ENCODE measurements around the gene GPX3. TPM values are rescaled to one million over a fixed set of nuclear protein-coding genes. Genes with fewer than 3 reads are reported as not detected.

The GPX3 gene
- total RNA-seq, 1 experiment from 2014 or later: 20.4 TPM

- Histone ChIP-seq H3K56ac (ENCODE audit: insufficient read length, low read depth, low read length) (no peak overlapping the region), H3K27ac (ENCODE audit: insufficient read length, low read depth, low read length) (no peak overlapping the region), H3T11ph (ENCODE audit: low read length) (no peak overlapping the region), H3K79me1 (ENCODE audit: insufficient read depth, low read depth, low read length, poor library complexity, severe bottlenecking) (no peaks in the 10 kb centered on the region), H4K8ac (replicated peaks; ENCODE audit: insufficient read length, low read depth, low read length) (no peak overlapping the region), H4K20me1 (ENCODE audit: control insufficient read depth, insufficient read depth, insufficient read length) (no peaks in the 10 kb centered on the region), H2BK12ac (ENCODE audit: insufficient read length, low read depth, low read length) (no peak overlapping the region), H3K4me1 (ENCODE audit: insufficient read depth, low read length) (no peaks in the 10 kb centered on the region), H3K23me2 (ENCODE audit: insufficient read length, low read depth, low read length, poor library complexity, severe bottlenecking) (no peaks in the 10 kb centered on the region), H2BK5ac (ENCODE audit: insufficient read length, low read length) (no peak overlapping the region), H3K9ac (ENCODE audit: extremely low read depth, insufficient read length, low read length) (no peak overlapping the region), H4K5ac (ENCODE audit: insufficient read length, low read depth, low read length) (no peak overlapping the region), H3K27me3 (ENCODE audit: insufficient read depth, low read length) (no peaks in the 10 kb centered on the region), H4K91ac (ENCODE audit: insufficient read length, low read depth, low read length) (no peak overlapping the region), H2AK5ac (ENCODE audit: insufficient read length, low read length) (no peak overlapping the region), H3K79me2 (ENCODE audit: insufficient read depth, low read length) (no peaks in the 10 kb centered on the region), H3K4ac (ENCODE audit: low read depth, low read length) (no peak overlapping the region), H2AFZ (ENCODE audit: low read length) (no peak overlapping the region), H2BK120ac (ENCODE audit: low read depth, low read length, poor library complexity, severe bottlenecking) (no peak overlapping the region), H3K23ac (ENCODE audit: insufficient read length, low read depth, low read length) (no peak overlapping the region), H3K18ac (ENCODE audit: insufficient read length, low read depth, low read length) (no peak overlapping the region), H3K9me3 (ENCODE audit: control insufficient read depth, low read depth, low read length) (no peaks in the 10 kb centered on the region), H3K14ac (ENCODE audit: insufficient read depth, low read length) (no peak overlapping the region), H2BK15ac (ENCODE audit: low read depth, low read length) (no peak overlapping the region), H2BK20ac (ENCODE audit: low read depth, low read length, poor library complexity, severe bottlenecking) (no peak overlapping the region), H3K4me2 (ENCODE audit: insufficient read depth, insufficient read length, low read length) (no peak overlapping the region)
- no peak for DNase-seq
- Mint-ChIP-seq H3K4me1 (no peaks in the 10 kb centered on the region), H3K27ac (no peak overlapping the region), H3K27me3 (ENCODE audit: low read depth) (no peaks in the 10 kb centered on the region), H3K4me3 (no peak overlapping the region), H3K9me3 (no peaks in the 10 kb centered on the region), H3K36me3 (ENCODE audit: insufficient read depth in 1 of 3, low read depth in 3 of 3) (peaks cover 3 to 35% (median 17%) of the 10 kb centered on the region in 3 experiments; a peak in 6 of 7 replicates)
- TF ChIP-seq CTCF (conservative IDR thresholded peaks at IDR 0.05): no peak
- WGBS (ENCODE audit: extremely low coverage, insufficient read length, low lambda C conversion rate): no CpG with 5 or more reads among the region's 7 CpGs
Observed at GRCh38 chr5:151058891-151059489, 38.6 kb downstream of the GPX3 start.

Measured in H9 (cell line).